OCI-LY7 (cell line): Measurements from ENCODE around the gene TM9SF3. TPM values are rescaled to one million over a fixed set of nuclear protein-coding genes. Genes with fewer than 3 reads are reported as not detected.

Experiments
- BruUV-seq: library from RNA; stranded (reverse); fragments of 400-500 nt; replicated peaks from 2 replicates; lab custom pipeline; 2021; lab: Mats Ljungman, UMichigan
- CTCF ChIA-PET: fragments of 300-600 bp; sonication (Branson Sonifier 250); formaldehyde crosslinking; loops from one replicate; lab custom pipeline; 2022; ENCODE audit warnings: antibody characterized with exemption; ENCODE audit not compliant: unreplicated experiment; lab: Charles Lee
- POLR2A ChIA-PET: fragments of 300-600 bp; sonication (Branson Sonifier 250); formaldehyde crosslinking; loops from one replicate; lab custom pipeline; 2022; ENCODE audit warnings: antibody characterized with exemption; lab: Charles Lee
- DNase-seq: peaks from one replicate; pipeline ENCODE4 v3.0.0-alpha.2; 2015; ENCODE audit warnings: low spot score
- H2AFZ ChIP-seq: fragments of 200-600 bp; sonication (generic), shearing (Covaris generic); 2 replicates; pipeline ENCODE4 v1.6.1; 2014; ENCODE audit warnings: mild to moderate bottlenecking, antibody characterized with exemption, low read length, moderate library complexity
- H3K27ac ChIP-seq: fragments of 200-600 bp; sonication (generic); 2 replicates; pipeline ENCODE4 v1.5.1; 2014; ENCODE audit warnings: mixed run types, low read depth, mild to moderate bottlenecking, moderate library complexity, low read length, inconsistent platforms; ENCODE audit not compliant: poor library complexity, severe bottlenecking
- H3K36me3 ChIP-seq: fragments of 200-600 bp; sonication (generic); 2 replicates; pipeline ENCODE4 v1.6.1; 2014; ENCODE audit warnings: mild to moderate bottlenecking, antibody characterized with exemption, low read length, moderate library complexity, mixed read lengths; ENCODE audit not compliant: insufficient read depth
- H3K4me1 ChIP-seq: fragments of 200-600 bp; sonication (generic); 2 replicates; pipeline ENCODE4 v1.5.1; 2014; ENCODE audit warnings: mild to moderate bottlenecking, low read length; ENCODE audit not compliant: insufficient read depth, poor library complexity, severe bottlenecking
- H3K4me2 ChIP-seq: fragments of 200-600 bp; sonication (generic); 2 replicates; pipeline ENCODE4 v1.6.1; 2014; ENCODE audit warnings: mild to moderate bottlenecking, low read length
- H3K4me3 ChIP-seq: fragments of 200-600 bp; sonication (generic); 2 replicates; pipeline ENCODE4 v1.5.1; 2014; ENCODE audit warnings: mild to moderate bottlenecking, low read depth, low read length; ENCODE audit not compliant: poor library complexity, severe bottlenecking
- H3K79me2 ChIP-seq: fragments of 200-600 bp; sonication (generic); 2 replicates; pipeline ENCODE4 v1.6.1; 2016; ENCODE audit warnings: low read depth, mild to moderate bottlenecking, low read length, moderate library complexity, mixed read lengths; ENCODE audit not compliant: insufficient read depth
- H3K9me2 ChIP-seq: fragments of 200-600 bp; sonication (generic); 2 replicates; pipeline ENCODE4 v1.6.1; 2016; ENCODE audit warnings: mild to moderate bottlenecking, low read length, mixed read lengths; ENCODE audit not compliant: insufficient read depth
- H3K9me3 ChIP-seq: fragments of 200-600 bp; sonication (generic); 2 replicates; pipeline ENCODE4 v1.6.1; 2014; ENCODE audit warnings: mild to moderate bottlenecking, mixed run types, low read length, mixed read lengths
- H4K20me1 ChIP-seq: fragments of 200-600 bp; sonication (generic); 2 replicates; pipeline ENCODE4 v1.6.1; 2014; ENCODE audit warnings: mild to moderate bottlenecking, antibody characterized with exemption, low read length, moderate library complexity, mixed read lengths; ENCODE audit not compliant: insufficient read depth
- EZH2phosphoT487 ChIP-seq: fragments of 200-600 bp; sonication (generic); IDR thresholded peaks from 2 replicates; pipeline ENCODE4 v1.6.1; 2018; ENCODE audit warnings: low read depth, borderline replicate concordance, mild to moderate bottlenecking, mixed run types, antibody characterized with exemption, low read length, moderate library complexity, mixed read lengths
- intact Hi-C: fragments of 100-400 bp; cut with micrococcal nuclease; formaldehyde crosslinking; loops from one replicate; pipeline ENCODE4 v1.10.0; 2022; ENCODE audit not compliant: unreplicated experiment
- total RNA-seq, 2 experiments: library from RNA; depleted of rRNA in 1 of 2; stranded (reverse); fragments of >200 nt in 1 of 2; shearing (Covaris generic) in 1 of 2; gene quantifications; 2 replicates each; pipeline ENCODE4 v1.2.3, GENCODE V29; 2014 to 2022
- TF ChIP-seq, protein P1 (sequence below): fragments of 200-600 bp; sonication (generic); conservative IDR thresholded peaks from 2 replicates; pipeline ENCODE4 v1.5.1; 2014; ENCODE audit warnings: mild to moderate bottlenecking, antibody characterized with exemption, low read length, moderate library complexity, mixed read lengths

Gene TM9SF3
- total RNA-seq, 2 experiments from 2014 or later, result 23.0 to 88.8 TPM

GRCh38 chr10:96570511-96570910, 16.3 kb downstream of the TM9SF3 start:
- H4K20me1 ChIP-seq, result peaks cover 6% of the 10 kb centered on the region; the same call in 1 of the 2 replicates
- H3K4me3 ChIP-seq, result no peak overlapping the region
- DNase-seq, result no peak
- H3K79me2 ChIP-seq, result peaks cover 84% of the 10 kb centered on the region
- H3K9me3 ChIP-seq, result no peaks in the 10 kb centered on the region
- no peaks in the 10 kb centered on the region for H3K4me1 ChIP-seq
- no TSS peak for BruUV-seq
- peaks cover 64% of the 10 kb centered on the region for H3K36me3 ChIP-seq
- no peak overlapping the region for H3K4me2 ChIP-seq
- TF ChIP-seq, protein P1, sequence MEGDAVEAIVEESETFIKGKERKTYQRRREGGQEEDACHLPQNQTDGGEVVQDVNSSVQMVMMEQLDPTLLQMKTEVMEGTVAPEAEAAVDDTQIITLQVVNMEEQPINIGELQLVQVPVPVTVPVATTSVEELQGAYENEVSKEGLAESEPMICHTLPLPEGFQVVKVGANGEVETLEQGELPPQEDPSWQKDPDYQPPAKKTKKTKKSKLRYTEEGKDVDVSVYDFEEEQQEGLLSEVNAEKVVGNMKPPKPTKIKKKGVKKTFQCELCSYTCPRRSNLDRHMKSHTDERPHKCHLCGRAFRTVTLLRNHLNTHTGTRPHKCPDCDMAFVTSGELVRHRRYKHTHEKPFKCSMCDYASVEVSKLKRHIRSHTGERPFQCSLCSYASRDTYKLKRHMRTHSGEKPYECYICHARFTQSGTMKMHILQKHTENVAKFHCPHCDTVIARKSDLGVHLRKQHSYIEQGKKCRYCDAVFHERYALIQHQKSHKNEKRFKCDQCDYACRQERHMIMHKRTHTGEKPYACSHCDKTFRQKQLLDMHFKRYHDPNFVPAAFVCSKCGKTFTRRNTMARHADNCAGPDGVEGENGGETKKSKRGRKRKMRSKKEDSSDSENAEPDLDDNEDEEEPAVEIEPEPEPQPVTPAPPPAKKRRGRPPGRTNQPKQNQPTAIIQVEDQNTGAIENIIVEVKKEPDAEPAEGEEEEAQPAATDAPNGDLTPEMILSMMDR, result no peak
- no peak for TF ChIP-seq EZH2phosphoT487
- H2AFZ ChIP-seq, result no peak overlapping the region
- H3K9me2 ChIP-seq, result no peaks in the 10 kb centered on the region
- POLR2A ChIA-PET, result interaction anchor here (1.1 kb wide), 1 partner anchor 17 kb away, joined by 3 read pairs; no protein-coding TSS in a partner anchor
- CTCF ChIA-PET, result no interaction called here
- intact Hi-C loops, result no loop called here
- H3K27ac ChIP-seq, result no peak overlapping the region

- Histone ChIP-seq H2AFZ (no peak overlapping the region), H3K4me1 (no peaks in the 10 kb centered on the region), H3K36me3 (peaks cover 73% of the 10 kb centered on the region), H3K9me2 (no peaks in the 10 kb centered on the region), H3K4me3 (no peak overlapping the region), H3K27ac (no peak overlapping the region), H3K9me3 (no peaks in the 10 kb centered on the region), H4K20me1 (peaks cover 6% of the 10 kb centered on the region; the same call in 1 of the 2 replicates), H3K79me2 (peaks cover 84% of the 10 kb centered on the region), H3K4me2 (no peak overlapping the region)
- ChIA-PET CTCF (no interaction called here), POLR2A (no interaction called here)
- no TSS peak for BruUV-seq
- no peak for TF ChIP-seq EZH2phosphoT487
- TF ChIP-seq, protein P1, result no peak
- intact Hi-C loops, result no loop called here
- no peak for DNase-seq
These were observed 18.4 kb downstream of the TM9SF3 start for GRCh38 chr10:96568402-96568801.

GRCh38 chr10:96565774-96566173, 21.0 kb downstream of the TM9SF3 start:
- intact Hi-C loops, result no loop called here
- Histone ChIP-seq H3K27ac (no peak overlapping the region), H4K20me1 (no peaks in the 10 kb centered on the region), H3K4me3 (no peak overlapping the region), H3K4me1 (no peaks in the 10 kb centered on the region), H2AFZ (no peak overlapping the region), H3K9me2 (no peaks in the 10 kb centered on the region), H3K9me3 (no peaks in the 10 kb centered on the region), H3K4me2 (no peak overlapping the region), H3K36me3 (peaks cover 76% of the 10 kb centered on the region), H3K79me2 (peaks cover 58% of the 10 kb centered on the region)
- ChIA-PET CTCF (no interaction called here), POLR2A (interaction anchor here (0.9 to 1.6 kb wide), 3 partner anchors 15 to 445 kb away, joined by 3 to 8 read pairs (median 3); no protein-coding TSS in a partner anchor)
- no peak for TF ChIP-seq EZH2phosphoT487
- TF ChIP-seq, protein P1, result no peak
- no TSS peak for BruUV-seq
- DNase-seq, result no peak
